SKM-1 (cell line): Measurements from ENCODE around the gene YTHDC2.

Experiments
- DNase-seq: peaks from one replicate; lab custom pipeline; 2025; ENCODE audit not compliant: unreplicated experiment; lab: John Stamatoyannopoulos, UW

The YTHDC2 gene

GRCh38 chr5:113513384-113514288 lies at the start of gene YTHDC2:
TSS of gene YTHDC2 (plus strand) at chr5:113513694. CDS start at chr5:113513896, 202 bp downstream.
- DNase-seq = peak; percentile 60

DNA sequence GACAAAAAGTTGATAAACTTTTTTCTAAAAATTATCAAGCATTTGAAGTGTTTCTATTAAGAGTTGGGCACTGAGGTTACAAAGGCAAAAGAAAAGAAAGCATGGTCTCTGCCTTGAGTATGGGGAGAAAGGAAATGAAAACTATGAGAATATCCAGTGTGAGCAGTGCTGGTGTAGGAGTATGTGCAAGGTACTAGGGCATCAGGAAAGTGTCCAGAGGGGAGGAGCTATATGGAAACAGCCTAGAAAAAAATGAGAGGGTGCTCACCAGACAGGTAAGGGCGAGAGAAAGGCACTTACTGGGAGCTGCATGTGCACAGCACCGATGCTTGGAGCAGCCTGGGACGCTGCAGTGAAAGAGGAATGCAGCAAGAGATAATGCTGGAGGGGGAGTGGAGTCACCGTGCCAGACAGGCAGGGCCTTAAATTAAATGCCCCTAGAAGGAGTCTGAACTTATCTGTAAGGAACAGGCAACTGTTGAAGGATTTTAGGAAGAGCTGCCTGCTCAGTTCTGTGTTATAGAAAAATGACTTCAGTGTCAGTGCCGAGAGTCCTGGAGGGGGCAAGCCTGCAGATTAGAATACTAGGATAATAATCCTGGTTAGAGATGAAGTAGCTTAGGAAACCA lies 39.3 kb upstream of the YTHDC2 start:
- DNase-seq = no peak

DNA sequence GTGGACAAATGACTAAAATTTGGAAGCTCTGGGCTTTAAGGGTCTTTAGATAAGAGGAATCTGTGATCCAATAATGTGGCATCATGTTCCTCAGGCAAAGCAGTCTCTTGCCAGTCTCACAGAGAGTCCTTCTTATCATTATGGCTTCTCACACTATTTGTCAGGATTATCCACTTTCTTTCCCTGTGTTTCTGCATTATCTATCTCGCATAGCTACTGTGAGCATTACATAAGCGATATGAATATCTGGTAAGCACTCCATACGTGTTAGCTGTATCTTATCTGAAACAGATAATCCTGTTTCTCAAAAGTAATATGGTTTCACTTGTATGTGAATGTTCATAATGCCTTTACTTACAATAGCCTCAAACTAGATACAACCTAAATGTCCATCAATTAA lies 34.8 kb upstream of the YTHDC2 start:
- no peak for DNase-seq

GRCh38 chr5:113480243-113480642 lies 33.3 kb upstream of the YTHDC2 start:
- no peak for DNase-seq

DNA sequence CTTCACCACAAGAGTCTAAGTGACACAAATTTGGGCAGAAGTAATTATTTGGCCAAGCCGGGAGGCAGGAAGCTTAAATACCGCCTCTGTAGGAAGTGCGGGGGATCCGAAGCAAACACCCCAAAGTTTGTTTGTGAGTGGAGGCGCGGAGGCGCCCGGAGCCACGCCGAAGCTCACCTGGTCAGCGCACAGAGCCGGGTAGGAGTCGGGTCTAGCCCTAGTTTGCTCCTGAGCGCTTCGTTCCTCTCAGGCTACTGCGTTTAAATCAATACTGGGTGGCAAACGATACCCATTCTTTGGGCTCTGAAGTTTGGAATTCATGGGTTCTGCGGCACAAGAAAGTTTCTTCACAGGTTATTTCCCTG lies 26.1 kb upstream of the YTHDC2 start:
- no peak for DNase-seq

DNA sequence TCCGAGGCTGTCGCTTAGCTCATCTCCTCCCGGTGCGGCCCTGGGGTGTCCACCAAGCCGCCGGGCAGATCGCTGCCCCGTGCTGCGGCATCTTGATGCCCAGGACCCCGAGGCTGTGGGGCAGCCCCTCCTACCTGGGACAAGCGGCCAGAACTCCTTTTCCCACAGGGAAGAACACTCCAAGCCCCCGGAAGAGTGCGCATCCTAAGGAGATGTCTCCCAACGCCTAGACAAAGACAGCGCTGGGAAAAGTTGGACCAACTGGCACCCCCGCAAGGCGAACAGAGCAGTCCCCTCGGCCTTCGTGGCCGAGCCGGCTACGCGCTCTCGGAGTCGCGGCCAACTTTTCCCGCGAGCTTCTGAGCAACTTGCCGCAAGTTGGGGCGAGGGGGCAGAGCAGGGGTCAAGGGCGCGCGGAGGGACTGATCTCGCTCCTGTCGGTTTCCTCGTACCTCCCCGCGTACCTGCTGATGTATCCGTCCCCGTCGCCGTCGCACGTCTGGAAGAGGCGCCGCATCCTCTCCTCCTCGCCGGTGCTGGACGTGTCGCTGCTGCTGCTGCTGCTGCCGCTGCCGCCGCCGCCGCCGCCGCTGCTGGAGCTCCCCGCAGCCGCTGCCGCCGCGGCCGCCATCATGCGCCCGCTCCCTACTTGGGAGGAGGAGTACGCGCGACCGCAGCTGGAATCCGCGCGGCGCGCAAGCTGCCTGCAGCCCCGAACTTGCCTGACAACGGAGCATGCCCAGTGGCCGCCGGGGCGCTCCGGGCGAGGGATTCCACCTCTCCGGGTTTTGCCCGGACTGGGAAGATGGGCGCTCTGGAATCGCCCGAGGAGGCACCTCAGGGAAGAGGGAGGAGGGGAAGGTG lies 25.5 kb upstream of the YTHDC2 start, which contains the start of gene MCC:
TSS of gene MCC (minus strand) at position 673 of the 864 bp plus-strand sequence.
- DNase-seq = no peak

- DNase-seq = no peak
Measured at GRCh38 chr5:113488645-113489184, 24.8 kb upstream of the YTHDC2 start.

- DNase-seq = peak; percentile 44
Measured at GRCh38 chr5:113489299-113489698, 24.2 kb upstream of the YTHDC2 start.

GRCh38 chr5:113490317-113490716 lies 23.2 kb upstream of the YTHDC2 start:
- DNase-seq = no peak

- no peak for DNase-seq
Measured at GRCh38 chr5:113491022-113491421, 22.5 kb upstream of the YTHDC2 start.

DNA sequence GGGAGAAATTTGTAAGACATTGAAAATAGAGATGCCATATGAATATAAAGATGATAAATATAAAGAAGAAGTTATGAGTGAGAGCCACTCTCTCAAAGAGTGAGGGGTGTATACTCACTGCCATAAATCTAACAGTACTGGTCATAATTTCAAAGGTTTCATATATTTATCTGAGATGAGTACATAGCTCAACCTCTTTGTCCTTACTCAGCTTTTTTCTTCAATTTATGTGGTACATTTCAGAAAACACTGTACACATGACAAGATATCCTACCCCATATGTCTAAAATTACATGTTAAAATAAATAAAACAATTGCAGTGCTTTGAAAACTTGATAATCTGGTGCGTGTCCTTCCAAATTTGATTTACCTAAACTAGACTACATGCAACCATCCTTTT lies 20.0 kb upstream of the YTHDC2 start:
- DNase-seq = no peak

DNA sequence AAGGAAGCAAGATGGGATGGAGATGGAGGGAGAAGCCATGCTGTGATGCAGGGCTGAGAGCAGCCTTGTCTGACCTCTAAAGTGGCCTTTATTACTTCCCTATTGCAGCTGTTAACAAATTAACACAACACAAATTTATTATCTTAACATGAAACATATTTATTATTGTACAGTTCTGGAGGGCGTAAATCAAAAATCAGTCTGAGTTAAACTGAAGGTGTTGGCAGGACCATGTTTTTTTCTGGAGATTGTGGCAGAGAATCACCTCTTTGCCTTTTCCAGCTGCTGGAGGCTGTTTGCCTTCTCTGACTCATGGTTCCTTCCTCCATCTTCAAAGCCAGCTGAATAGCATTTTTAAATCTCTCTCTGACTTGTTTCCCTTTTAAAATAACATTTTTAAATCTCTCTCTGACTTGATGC lies 18.1 kb upstream of the YTHDC2 start:
- DNase-seq = no peak

DNA sequence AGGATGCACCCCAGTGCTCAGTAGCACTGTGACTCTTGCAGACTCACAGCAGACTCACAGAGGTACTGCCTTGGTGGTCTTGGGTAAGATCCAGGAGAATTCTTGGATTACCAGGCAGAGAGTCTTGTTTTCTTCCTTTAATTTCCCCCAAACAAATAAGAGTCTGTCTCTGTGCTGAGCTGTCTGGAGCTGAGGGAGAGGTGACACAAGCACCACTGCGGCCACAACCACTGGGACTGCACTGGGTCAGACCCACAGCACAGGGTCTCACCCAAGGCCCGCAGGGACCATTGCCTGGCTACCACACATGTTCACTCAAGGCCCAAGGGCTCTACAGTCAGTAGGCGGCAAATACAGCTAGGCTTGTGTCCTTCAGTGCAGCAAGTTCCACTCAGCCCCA lies 11.4 kb upstream of the YTHDC2 start:
- DNase-seq = no peak

DNA sequence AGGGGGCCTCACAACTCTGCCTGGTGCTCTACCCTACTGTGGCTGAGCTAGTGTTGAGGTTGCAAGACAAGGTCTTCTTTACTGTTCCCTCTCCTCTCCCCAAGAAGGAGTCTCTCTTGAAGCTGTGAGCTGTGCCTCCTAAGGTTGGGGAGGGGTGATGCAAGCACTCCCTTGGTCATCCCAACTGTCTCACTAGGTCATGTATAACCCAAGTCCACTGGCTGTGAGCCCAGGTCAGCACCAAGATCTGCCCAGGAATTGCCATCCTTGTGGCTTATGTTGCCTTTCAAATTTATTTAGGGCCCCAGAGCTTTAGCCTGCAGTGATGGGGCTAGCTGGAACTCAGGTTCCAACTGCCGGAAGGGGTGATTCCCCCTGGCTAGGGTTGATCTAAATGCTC lies 10.3 kb upstream of the YTHDC2 start:
- no peak for DNase-seq

DNA sequence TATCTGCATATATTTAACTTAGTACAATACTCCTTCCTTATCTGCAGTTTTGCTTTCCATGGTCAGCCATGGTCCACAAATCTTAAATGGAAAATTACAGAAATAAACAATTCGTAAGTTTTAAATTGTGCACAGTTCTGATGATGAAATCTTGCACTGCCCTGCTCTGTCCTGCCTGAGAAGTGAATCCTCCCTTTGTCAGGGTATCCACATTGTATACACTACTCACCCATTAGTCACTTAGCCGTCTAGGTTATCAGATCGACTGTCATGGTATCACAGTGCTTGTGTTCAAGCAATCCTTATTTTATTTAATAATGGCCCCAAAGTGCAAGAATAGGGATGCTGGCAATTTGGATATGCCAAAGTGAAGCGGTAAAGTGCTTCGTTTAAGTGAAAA lies 8.3 kb upstream of the YTHDC2 start:
- no peak for DNase-seq

GRCh38 chr5:113507601-113508000 lies 5.9 kb upstream of the YTHDC2 start:
- no peak for DNase-seq

DNA sequence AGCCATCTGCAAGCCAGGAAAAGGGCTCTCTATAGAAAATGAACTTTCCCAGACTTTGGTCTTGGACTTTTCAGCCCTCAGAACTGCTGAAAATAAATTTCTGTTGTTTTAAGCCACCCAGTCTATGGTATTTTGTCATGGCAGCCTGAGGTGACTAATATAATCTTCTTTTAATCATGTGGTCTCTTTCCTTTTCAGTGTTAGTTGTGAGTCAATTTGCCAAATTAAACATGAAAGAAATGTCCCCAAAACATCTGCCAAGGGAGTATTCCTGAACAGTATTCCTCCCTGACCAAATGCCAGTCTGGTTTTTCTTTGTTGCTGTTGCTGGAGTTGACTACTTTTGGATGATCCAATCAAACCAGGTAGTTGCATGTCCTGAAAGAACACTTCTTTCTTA lies 4.7 kb upstream of the YTHDC2 start:
- DNase-seq = no peak

DNA sequence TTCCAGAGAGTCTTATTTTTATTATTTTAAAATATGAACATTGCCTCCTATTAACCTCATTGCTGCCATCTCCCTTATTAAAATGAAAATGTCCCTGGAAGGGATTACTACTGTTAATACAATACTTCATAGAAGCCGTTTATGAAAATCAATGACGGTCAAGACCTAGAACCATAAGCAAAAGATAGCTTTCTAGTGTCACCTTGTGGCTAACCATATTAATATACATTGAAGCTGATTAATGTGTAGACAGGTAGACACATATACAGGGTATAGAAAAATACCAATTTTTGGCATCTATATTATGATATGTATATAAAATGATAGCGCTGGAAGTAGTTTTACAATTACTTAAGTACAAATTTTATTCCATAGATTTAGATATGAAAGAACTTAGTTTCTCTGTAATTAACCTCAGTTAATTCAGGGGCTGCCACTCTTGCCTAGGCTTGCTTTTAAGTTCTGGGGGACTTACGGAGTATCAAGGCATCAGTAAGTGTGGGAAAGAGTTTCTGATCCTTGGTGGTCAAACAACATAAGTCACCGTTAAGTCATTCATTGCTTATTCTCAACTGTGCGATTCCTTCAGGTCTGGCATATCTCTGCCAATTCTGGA lies 2.5 kb upstream of the YTHDC2 start:
- DNase-seq = no peak

- no peak for DNase-seq
Measured at GRCh38 chr5:113512341-113512740, 1.2 kb upstream of the YTHDC2 start.

- DNase-seq = no peak
Measured at GRCh38 chr5:113514289-113514635, 768 bp downstream of the YTHDC2 start.

GRCh38 chr5:113518884-113519283 lies 5.4 kb downstream of the YTHDC2 start:
- no peak for DNase-seq
